ENCODE data around the gene ATAD3C.
"Not testable (repeated sequence)": the region's sequence is repeated elsewhere in the genome, so short reads cannot be mapped to it uniquely, and the experiment has no call there.

The ATAD3C gene

GRCh38 chr1:1494311-1494710, 44.8 kb downstream of the ATAD3C start:
- not testable (repeated sequence) for DNase-seq (ENCODE audit: low read depth in 3 of 3, low spot score in 1 of 3)

GRCh38 chr1:1495461-1495975, 46.0 kb downstream of the ATAD3C start:
- DNase-seq (ENCODE audit: low read depth in 3 of 3, low spot score in 1 of 3) = not testable (repeated sequence)

- peak; percentile 36 to 55 (median 40) for DNase-seq (ENCODE audit: low read depth in 3 of 3, low spot score in 1 of 3)
Observed at GRCh38 chr1:1504777-1505365, 55.4 kb downstream of the ATAD3C start.

- DNase-seq (ENCODE audit: low read depth in 3 of 3, low spot score in 1 of 3) = not testable (repeated sequence)
Observed at GRCh38 chr1:1505366-1505798, 55.9 kb downstream of the ATAD3C start.

GRCh38 chr1:1505801-1506200, 56.3 kb downstream of the ATAD3C start:
- not testable (repeated sequence) for DNase-seq (ENCODE audit: low read depth in 3 of 3, low spot score in 1 of 3)

GRCh38 chr1:1507305-1507704, 57.8 kb downstream of the ATAD3C start:
- DNase-seq (ENCODE audit: low read depth in 3 of 3, low spot score in 1 of 3) = no peak

- not testable (repeated sequence) for DNase-seq (ENCODE audit: low read depth in 3 of 3, low spot score in 1 of 3)
Observed at GRCh38 chr1:1508775-1509464, 59.4 kb downstream of the ATAD3C start.

GRCh38 chr1:1509465-1509850, 60.0 kb downstream of the ATAD3C start:
- not testable (repeated sequence) for DNase-seq (ENCODE audit: low read depth in 3 of 3, low spot score in 1 of 3)

- DNase-seq (ENCODE audit: low read depth in 3 of 3, low spot score in 1 of 3) = no peak
Observed at GRCh38 chr1:1510912-1511532, 61.5 kb downstream of the ATAD3C start.

GRCh38 chr1:1511533-1512285, 62.2 kb downstream of the ATAD3C start, which contains the start of gene ATAD3A:
ATAD3A (plus strand) TSS chr1:1512162; CDS start chr1:1512269, 107 bp downstream.
- peak; percentile 86 to 89 (median 88) for DNase-seq (ENCODE audit: low read depth in 3 of 3, low spot score in 1 of 3)

- DNase-seq (ENCODE audit: low read depth in 3 of 3, low spot score in 1 of 3) = not testable (repeated sequence)
Observed at GRCh38 chr1:1512425-1512824, 62.9 kb downstream of the ATAD3C start.

- not testable (repeated sequence) for DNase-seq (ENCODE audit: low read depth in 3 of 3, low spot score in 1 of 3)
Observed at GRCh38 chr1:1513675-1514074, 64.2 kb downstream of the ATAD3C start.

- not testable (repeated sequence) for DNase-seq (ENCODE audit: low read depth in 3 of 3, low spot score in 1 of 3)
Observed at GRCh38 chr1:1514376-1514775, 64.9 kb downstream of the ATAD3C start.

GRCh38 chr1:1516923-1517322, 67.4 kb downstream of the ATAD3C start:
- DNase-seq (ENCODE audit: low read depth in 3 of 3, low spot score in 1 of 3) = not testable (repeated sequence)

- no peak for DNase-seq (ENCODE audit: low read depth in 3 of 3, low spot score in 1 of 3)
Observed at GRCh38 chr1:1517973-1518620, 68.6 kb downstream of the ATAD3C start.

GRCh38 chr1:1518621-1519007, 69.1 kb downstream of the ATAD3C start:
- DNase-seq (ENCODE audit: low read depth in 3 of 3, low spot score in 1 of 3) = not testable (repeated sequence)

All from stimulated activated CD4-positive, alpha-beta T cell treated with anti-CD3 and anti-CD28 coated beads, TNF-alpha, amount 100 ng/mL, for 1 hour (primary cell).